ENCODE results near the gene VPS11. TPM values are rescaled to one million over a fixed set of nuclear protein-coding genes. Genes with fewer than 3 reads are reported as not detected.
A peak's percentile ranks its signal among the peaks of the same experiment; 100 is the strongest.

The VPS11 gene
- total and polyA plus RNA-seq, 2 experiments from 2014 or later = 11.5 to 13.4 TPM

DNA sequence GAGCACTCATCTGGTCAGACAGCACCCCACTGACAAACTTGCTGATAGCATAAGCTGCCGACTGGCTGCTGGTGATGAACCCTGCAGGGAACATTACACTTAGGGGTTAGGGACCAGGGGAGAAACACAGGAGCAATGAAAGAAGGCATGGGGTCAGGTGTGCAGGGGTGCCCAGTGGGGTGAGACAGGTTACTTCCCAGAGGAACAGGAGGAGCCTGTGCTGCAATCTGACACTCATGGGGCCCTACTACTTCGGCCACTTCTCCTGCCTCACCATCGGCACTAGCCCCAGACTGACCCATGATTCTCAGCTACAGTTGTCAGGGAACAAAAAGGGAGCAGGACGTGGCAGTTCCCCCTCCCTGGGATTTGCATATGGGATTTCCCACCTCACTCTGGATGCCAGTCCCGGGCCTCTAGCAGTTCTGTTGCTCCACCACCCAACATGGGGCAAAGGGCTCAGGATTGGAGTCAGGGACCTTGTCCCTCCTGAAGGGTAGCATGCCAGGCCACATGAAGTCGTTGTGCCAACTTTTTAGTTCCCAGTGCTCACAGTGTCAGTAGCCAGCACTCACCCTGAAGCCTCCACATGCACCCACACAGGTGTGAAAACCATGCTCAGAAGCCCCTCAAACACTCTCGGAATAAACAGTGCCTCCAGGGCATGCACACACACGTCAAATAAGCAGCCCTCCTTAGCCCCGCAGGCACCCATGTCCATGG lies 39.1 kb upstream of the VPS11 start (continued):
- TF ChIP-seq, protein P1, sequence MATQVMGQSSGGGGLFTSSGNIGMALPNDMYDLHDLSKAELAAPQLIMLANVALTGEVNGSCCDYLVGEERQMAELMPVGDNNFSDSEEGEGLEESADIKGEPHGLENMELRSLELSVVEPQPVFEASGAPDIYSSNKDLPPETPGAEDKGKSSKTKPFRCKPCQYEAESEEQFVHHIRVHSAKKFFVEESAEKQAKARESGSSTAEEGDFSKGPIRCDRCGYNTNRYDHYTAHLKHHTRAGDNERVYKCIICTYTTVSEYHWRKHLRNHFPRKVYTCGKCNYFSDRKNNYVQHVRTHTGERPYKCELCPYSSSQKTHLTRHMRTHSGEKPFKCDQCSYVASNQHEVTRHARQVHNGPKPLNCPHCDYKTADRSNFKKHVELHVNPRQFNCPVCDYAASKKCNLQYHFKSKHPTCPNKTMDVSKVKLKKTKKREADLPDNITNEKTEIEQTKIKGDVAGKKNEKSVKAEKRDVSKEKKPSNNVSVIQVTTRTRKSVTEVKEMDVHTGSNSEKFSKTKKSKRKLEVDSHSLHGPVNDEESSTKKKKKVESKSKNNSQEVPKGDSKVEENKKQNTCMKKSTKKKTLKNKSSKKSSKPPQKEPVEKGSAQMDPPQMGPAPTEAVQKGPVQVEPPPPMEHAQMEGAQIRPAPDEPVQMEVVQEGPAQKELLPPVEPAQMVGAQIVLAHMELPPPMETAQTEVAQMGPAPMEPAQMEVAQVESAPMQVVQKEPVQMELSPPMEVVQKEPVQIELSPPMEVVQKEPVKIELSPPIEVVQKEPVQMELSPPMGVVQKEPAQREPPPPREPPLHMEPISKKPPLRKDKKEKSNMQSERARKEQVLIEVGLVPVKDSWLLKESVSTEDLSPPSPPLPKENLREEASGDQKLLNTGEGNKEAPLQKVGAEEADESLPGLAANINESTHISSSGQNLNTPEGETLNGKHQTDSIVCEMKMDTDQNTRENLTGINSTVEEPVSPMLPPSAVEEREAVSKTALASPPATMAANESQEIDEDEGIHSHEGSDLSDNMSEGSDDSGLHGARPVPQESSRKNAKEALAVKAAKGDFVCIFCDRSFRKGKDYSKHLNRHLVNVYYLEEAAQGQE (IDR thresholded peaks at IDR 0.05; ENCODE audit: unreplicated experiment) = no peak
- TF ChIP-seq, protein P2, sequence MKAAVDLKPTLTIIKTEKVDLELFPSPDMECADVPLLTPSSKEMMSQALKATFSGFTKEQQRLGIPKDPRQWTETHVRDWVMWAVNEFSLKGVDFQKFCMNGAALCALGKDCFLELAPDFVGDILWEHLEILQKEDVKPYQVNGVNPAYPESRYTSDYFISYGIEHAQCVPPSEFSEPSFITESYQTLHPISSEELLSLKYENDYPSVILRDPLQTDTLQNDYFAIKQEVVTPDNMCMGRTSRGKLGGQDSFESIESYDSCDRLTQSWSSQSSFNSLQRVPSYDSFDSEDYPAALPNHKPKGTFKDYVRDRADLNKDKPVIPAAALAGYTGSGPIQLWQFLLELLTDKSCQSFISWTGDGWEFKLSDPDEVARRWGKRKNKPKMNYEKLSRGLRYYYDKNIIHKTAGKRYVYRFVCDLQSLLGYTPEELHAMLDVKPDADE (IDR thresholded peaks at IDR 0.05) = no peak
- TF ChIP-seq STAT1 (IDR thresholded peaks at IDR 0.05; ENCODE audit: unreplicated experiment) (no peak), CREB1 (CRISPR knock-in tag; IDR thresholded peaks at IDR 0.05; ENCODE audit: low read depth) (no peak)

DNA sequence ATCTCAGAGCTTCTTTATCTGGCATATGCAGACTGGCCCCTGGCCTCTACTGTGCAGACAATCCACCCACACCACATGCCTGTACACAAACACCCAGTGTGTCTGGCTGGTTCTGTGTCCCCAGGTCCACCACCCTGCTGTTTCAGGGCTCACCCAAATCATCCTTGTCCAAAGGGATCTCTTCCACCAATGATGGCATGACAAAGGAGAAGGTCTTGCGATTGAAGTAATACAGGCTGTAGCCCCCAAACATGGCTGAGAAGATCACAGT lies 38.6 kb upstream of the VPS11 start:
- Mint-ChIP-seq H3K4me3 (peak overlapping the region; percentile 76), H3K4me1 (peaks cover 31% of the 10 kb centered on the region), H3K27ac (peak overlapping the region; percentile 46), H3K36me3 (ENCODE audit: low read depth) (peaks cover 45% of the 10 kb centered on the region), H3K27me3 (ENCODE audit: insufficient read depth, low read depth, poor library complexity) (peaks cover 27% of the 10 kb centered on the region), H3K9me3 (no peaks in the 10 kb centered on the region; the same call in 2 of the 3 replicates)
- peak overlapping the region; percentile 98 for H3K4me2 ChIP-seq
- H3F3A ChIP-seq (replicated peaks; ENCODE audit: low read depth) = peaks cover 31% of the 10 kb centered on the region
- H3K27me3 ChIP-seq (ENCODE audit: insufficient read depth) = no peaks in the 10 kb centered on the region
- H3K27ac ChIP-seq (ENCODE audit: low read depth) = no peak overlapping the region
- H3K79me2 ChIP-seq (replicated peaks; ENCODE audit: insufficient read depth) = peaks cover 8% of the 10 kb centered on the region
- no peak overlapping the region for H2AFZ ChIP-seq
- H3K9me2 ChIP-seq (ENCODE audit: insufficient read depth) = no peaks in the 10 kb centered on the region
- peaks cover 7% of the 10 kb centered on the region for H4K20me1 ChIP-seq (replicated peaks; ENCODE audit: insufficient read depth)
- H3K36me3 ChIP-seq (ENCODE audit: insufficient read depth) = peaks cover 6% of the 10 kb centered on the region
- peaks cover 14% of the 10 kb centered on the region for H3K4me1 ChIP-seq (ENCODE audit: insufficient read depth)
- H3K4me3 ChIP-seq = peak overlapping the region; percentile 91; the same call in 1 of the 2 replicates
- DNase-seq (ENCODE audit: low spot score) (no peak), ATAC-seq (no peak)
- TF ChIP-seq EZH2phosphoT487 (IDR thresholded peaks at IDR 0.05; ENCODE audit: unreplicated experiment) (no peak), EZH2 (IDR thresholded peaks at IDR 0.05; ENCODE audit: low read depth, unreplicated experiment) (no peak), ZNF114 (CRISPR knock-in tag; IDR thresholded peaks at IDR 0.05) (no peak)
- TF ChIP-seq, protein P2 (IDR thresholded peaks at IDR 0.05) = no peak
- TF ChIP-seq, protein P3, sequence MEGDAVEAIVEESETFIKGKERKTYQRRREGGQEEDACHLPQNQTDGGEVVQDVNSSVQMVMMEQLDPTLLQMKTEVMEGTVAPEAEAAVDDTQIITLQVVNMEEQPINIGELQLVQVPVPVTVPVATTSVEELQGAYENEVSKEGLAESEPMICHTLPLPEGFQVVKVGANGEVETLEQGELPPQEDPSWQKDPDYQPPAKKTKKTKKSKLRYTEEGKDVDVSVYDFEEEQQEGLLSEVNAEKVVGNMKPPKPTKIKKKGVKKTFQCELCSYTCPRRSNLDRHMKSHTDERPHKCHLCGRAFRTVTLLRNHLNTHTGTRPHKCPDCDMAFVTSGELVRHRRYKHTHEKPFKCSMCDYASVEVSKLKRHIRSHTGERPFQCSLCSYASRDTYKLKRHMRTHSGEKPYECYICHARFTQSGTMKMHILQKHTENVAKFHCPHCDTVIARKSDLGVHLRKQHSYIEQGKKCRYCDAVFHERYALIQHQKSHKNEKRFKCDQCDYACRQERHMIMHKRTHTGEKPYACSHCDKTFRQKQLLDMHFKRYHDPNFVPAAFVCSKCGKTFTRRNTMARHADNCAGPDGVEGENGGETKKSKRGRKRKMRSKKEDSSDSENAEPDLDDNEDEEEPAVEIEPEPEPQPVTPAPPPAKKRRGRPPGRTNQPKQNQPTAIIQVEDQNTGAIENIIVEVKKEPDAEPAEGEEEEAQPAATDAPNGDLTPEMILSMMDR (conservative IDR thresholded peaks at IDR 0.05; ENCODE audit: low read depth in 2 of 2) = no peak
- TF ChIP-seq, protein P4, sequence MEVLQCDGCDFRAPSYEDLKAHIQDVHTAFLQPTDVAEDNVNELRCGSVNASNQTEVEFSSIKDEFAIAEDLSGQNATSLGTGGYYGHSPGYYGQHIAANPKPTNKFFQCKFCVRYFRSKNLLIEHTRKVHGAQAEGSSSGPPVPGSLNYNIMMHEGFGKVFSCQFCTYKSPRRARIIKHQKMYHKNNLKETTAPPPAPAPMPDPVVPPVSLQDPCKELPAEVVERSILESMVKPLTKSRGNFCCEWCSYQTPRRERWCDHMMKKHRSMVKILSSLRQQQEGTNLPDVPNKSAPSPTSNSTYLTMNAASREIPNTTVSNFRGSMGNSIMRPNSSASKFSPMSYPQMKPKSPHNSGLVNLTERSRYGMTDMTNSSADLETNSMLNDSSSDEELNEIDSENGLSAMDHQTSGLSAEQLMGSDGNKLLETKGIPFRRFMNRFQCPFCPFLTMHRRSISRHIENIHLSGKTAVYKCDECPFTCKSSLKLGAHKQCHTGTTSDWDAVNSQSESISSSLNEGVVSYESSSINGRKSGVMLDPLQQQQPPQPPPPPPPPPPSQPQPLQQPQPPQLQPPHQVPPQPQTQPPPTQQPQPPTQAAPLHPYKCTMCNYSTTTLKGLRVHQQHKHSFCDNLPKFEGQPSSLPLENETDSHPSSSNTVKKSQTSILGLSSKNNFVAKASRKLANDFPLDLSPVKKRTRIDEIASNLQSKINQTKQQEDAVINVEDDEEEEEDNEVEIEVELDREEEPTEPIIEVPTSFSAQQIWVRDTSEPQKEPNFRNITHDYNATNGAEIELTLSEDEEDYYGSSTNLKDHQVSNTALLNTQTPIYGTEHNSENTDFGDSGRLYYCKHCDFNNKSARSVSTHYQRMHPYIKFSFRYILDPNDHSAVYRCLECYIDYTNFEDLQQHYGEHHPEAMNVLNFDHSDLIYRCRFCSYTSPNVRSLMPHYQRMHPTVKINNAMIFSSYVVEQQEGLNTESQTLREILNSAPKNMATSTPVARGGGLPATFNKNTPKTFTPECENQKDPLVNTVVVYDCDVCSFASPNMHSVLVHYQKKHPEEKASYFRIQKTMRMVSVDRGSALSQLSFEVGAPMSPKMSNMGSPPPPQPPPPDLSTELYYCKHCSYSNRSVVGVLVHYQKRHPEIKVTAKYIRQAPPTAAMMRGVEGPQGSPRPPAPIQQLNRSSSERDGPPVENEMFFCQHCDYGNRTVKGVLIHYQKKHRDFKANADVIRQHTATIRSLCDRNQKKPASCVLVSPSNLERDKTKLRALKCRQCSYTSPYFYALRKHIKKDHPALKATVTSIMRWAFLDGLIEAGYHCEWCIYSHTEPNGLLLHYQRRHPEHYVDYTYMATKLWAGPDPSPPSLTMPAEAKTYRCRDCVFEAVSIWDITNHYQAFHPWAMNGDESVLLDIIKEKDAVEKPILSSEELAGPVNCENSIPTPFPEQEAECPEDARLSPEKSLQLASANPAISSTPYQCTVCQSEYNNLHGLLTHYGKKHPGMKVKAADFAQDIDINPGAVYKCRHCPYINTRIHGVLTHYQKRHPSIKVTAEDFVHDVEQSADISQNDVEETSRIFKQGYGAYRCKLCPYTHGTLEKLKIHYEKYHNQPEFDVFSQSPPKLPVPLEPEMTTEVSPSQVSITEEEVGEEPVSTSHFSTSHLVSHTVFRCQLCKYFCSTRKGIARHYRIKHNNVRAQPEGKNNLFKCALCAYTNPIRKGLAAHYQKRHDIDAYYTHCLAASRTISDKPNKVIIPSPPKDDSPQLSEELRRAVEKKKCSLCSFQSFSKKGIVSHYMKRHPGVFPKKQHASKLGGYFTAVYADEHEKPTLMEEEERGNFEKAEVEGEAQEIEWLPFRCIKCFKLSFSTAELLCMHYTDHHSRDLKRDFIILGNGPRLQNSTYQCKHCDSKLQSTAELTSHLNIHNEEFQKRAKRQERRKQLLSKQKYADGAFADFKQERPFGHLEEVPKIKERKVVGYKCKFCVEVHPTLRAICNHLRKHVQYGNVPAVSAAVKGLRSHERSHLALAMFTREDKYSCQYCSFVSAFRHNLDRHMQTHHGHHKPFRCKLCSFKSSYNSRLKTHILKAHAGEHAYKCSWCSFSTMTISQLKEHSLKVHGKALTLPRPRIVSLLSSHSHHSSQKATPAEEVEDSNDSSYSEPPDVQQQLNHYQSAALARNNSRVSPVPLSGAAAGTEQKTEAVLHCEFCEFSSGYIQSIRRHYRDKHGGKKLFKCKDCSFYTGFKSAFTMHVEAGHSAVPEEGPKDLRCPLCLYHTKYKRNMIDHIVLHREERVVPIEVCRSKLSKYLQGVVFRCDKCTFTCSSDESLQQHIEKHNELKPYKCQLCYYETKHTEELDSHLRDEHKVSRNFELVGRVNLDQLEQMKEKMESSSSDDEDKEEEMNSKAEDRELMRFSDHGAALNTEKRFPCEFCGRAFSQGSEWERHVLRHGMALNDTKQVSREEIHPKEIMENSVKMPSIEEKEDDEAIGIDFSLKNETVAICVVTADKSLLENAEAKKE (CRISPR knock-in tag; IDR thresholded peaks at IDR 0.05) = no peak

Data from GM23338 (cell line).